ENCODE results near the gene FBXO2.

The FBXO2 gene

DNA sequence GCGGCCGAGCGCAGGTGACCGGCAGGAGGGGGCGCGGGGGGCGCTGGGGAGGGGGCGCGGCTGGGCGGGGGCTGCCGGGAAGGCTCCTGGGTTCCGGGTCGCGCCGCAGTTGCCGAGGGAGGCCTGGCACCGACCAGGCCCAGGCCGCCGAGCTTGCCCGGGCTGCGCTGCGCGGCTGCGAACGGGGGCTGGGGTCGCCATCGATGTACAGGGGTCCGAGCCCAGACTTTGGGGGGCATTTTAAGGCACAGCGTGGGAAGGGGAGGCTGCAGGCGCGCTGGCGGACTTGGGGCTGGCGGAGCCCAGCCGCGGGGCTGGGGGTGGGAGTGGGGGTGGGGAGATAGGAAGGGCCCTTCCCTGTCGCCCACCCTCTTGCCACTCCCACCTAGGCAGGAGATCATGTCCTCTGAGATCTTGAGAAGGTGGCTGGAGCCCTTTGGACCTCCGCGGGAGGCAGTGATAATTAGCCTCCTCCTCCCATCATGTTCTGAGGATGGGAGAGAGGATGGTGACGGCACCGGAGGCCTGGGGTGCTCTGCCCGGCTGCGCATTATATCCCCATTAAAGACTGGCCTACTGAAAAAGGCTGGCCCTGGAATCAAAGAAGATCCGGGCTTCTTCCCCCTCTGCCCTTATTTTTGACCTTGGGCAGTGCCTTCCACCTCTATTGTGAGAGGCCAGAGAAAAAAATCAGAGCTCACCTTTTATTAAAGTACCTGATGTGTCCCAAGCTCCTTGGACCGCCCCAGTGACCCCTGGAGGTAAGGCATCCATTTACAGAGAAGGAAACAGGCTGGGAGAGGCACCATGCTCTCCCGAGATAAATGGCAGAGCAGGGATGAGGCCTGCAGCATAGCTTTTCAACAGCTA lies 945 bp upstream of the FBXO2 start:
- in situ Hi-C loops (cut with HindIII; ENCODE audit: low pct_unique_long_range_greater_than_20kb, low sequenced_read_pairs), result no loop called here
- DNase-seq (ENCODE audit: low read depth in 1 of 2, low spot score in 1 of 2), result no peak
- no peak for TF ChIP-seq JUND (IDR thresholded peaks at IDR 0.05; ENCODE audit: low read depth)

- no peak for TF ChIP-seq JUND (IDR thresholded peaks at IDR 0.05; ENCODE audit: low read depth)
- in situ Hi-C loops (cut with HindIII; ENCODE audit: low pct_unique_long_range_greater_than_20kb, low sequenced_read_pairs), result no loop called here
- no peak for DNase-seq (ENCODE audit: low read depth in 1 of 2, low spot score in 1 of 2)
Measured at GRCh38 chr1:11653861-11654136, 430 bp downstream of the FBXO2 start.

DNA sequence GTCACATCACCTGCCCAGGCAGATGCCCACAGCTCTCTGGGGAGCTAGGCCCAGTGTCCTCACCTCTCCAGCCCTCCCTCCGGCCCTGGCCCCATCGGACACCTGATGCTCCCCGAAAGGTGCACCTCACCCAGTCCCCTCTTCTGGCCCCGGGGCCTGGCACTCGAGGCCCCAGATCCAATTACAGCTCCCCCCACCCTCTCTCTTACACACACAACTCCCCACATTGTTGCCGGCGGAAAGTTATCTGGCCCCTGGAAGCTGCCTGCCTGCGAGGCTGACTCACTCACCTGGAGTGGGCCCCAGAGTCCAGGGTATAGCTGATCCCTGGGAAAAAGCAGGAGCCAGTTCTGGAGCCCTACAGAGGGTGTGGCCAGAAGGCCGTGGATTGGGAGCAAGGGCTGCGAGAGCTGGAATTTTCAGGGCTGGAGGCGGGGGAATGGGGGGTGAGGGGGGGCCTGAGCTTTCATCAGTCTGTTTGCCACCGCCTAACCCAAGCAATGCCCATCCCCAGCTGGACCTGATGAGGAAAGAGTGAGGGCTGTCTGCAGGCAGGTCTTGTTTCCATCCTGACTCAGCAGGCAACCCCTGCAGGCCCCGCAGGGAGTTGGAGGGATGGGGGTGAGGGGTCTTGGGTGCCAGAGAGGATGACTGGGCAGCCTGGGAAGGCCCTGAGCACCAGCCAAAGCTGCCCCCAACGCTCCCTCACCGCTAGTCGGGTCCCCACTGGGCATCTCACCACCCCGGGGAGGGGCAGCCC lies 948 bp downstream of the FBXO2 start:
- in situ Hi-C loops (cut with HindIII; ENCODE audit: low pct_unique_long_range_greater_than_20kb, low sequenced_read_pairs), result no loop called here
- TF ChIP-seq JUND (IDR thresholded peaks at IDR 0.05; ENCODE audit: low read depth), result no peak
- no peak for DNase-seq (ENCODE audit: low read depth in 1 of 2, low spot score in 1 of 2)

DNA sequence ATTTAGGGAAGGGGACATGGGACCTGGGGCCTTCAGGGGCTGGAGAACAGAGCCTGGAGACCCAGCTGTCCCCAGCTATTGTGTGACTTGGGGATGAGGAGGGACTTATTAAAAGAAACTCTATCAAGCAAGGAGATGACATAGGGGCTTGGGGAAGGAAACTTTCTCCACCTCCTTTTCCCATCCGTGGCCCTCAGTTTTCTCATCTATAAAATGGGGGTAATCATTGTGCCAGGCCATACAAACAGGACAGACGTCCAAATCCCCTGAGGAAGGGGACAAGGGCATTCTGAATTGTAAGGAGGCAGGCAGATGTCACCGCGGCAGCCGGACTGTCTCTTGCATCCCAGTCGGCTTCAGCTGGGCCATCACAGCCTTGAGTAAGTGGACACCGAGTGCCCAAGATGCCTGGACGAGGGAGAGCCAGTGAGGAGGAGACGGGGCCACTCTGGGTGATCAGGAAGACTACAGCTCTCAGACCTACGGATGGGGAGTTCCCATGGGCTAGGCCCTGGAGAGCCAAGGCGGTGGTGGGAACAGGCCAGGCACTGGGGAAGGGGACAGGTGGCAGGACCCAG lies 1.9 kb downstream of the FBXO2 start:
- in situ Hi-C loops (cut with HindIII; ENCODE audit: low pct_unique_long_range_greater_than_20kb, low sequenced_read_pairs), result no loop called here
- DNase-seq (ENCODE audit: low read depth in 1 of 2, low spot score in 1 of 2), result no peak
- TF ChIP-seq JUND (IDR thresholded peaks at IDR 0.05; ENCODE audit: low read depth), result no peak

DNA sequence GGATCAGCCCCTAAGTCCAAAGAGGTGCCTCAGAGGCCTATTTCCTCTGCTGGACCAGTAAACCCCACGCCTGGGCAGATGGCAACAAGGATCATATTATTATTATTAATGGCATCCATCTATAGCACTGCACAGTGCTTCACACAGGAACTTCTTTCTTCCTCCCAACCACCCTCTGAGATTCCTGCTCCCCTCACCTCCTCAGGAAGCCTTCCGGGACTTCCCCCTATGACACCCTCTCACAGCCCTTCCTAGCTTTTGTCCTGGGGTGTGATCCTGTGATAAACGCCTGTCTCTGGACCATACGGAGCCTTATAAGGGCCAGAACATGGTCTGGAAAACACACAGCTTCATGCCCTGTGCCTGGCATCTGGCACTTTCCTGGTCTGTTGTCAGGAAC lies 3.2 kb downstream of the FBXO2 start:
- DNase-seq (ENCODE audit: low read depth in 1 of 2, low spot score in 1 of 2), result no peak
- in situ Hi-C loops (cut with HindIII; ENCODE audit: low pct_unique_long_range_greater_than_20kb, low sequenced_read_pairs), result no loop called here
- no peak for TF ChIP-seq JUND (IDR thresholded peaks at IDR 0.05; ENCODE audit: low read depth)

DNA sequence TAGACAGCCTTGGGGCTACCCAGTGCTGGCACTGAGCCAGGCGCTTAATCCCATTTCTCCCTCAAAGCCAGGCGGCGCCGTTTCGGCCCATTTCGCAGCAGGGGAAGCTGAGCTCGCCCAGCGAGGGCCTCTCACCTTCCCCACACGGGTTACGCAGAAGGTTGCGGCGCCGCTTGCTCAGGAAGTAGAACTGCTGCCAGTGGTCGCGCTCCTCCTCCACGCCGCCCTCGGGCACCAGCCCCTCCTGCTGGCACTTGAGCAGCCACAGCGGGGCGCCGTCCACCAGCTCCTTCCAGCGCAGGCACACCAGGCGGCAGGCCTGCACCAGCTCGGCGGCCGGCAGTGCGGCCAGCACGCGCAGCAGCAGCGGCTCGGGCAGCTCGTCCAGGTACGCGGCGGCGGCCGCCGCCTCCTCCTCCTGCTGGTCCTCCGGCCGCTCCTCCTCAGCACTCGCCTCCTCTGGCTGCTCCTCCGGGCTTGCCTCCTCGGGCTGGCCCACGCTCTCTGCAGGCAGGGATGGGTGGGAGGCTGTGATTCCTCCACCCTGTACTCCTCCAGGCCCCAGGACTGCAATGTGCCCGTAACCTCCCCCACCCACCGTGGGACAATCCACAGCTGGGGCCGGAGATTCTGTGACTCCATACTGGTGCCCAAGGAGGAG lies 3.8 kb downstream of the FBXO2 start:
- in situ Hi-C loops (cut with HindIII; ENCODE audit: low pct_unique_long_range_greater_than_20kb, low sequenced_read_pairs), result no loop called here
- DNase-seq (ENCODE audit: low read depth in 1 of 2, low spot score in 1 of 2), result peak; percentile 60 to 75
- TF ChIP-seq JUND (IDR thresholded peaks at IDR 0.05; ENCODE audit: low read depth), result no peak

DNA sequence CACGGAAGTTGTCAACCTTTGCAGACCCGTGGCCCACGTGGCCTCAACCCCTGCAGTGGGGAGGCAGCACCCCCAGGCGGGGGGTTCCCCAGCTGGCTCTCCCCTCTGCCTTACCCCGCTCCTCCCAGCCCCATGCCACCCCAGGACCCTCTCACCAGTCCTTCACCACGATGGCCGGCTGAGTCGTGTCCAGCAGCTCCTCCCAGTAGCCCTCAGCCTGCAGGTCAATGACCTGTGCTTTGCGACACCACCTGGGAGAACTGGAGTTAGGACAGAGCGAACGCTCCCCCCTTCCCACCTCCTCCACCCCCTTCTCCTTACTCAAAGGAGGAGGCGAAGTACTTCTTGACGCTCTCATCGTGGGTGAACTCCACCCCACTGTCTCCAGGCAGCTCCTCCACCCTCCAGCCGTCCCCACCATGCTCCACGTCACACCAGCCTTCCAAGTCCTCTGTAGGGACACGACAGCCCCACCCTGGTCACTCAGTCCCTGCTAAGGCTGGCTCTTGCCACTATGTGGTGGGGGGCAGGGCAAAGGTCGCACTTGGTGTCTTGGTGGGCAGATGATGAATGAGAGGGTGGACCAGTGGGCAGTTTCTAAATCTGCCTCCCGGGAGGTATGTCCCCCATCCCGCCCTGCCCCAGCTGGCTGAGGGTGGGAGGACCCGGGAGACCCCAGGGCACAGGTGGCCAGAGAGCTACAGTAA lies 4.5 kb downstream of the FBXO2 start:
- in situ Hi-C loops (cut with HindIII; ENCODE audit: low pct_unique_long_range_greater_than_20kb, low sequenced_read_pairs), result no loop called here

GRCh38 chr1:11649237-11649623 lies 5.0 kb downstream of the FBXO2 start:
- in situ Hi-C loops (cut with HindIII; ENCODE audit: low pct_unique_long_range_greater_than_20kb, low sequenced_read_pairs), result no loop called here
- no peak for TF ChIP-seq JUND (IDR thresholded peaks at IDR 0.05; ENCODE audit: low read depth)
- no peak for DNase-seq (ENCODE audit: low read depth in 1 of 2, low spot score in 1 of 2)

More for the DNA sequence above, 4.5 kb downstream of the FBXO2 start:
- no peak for TF ChIP-seq JUND (IDR thresholded peaks at IDR 0.05; ENCODE audit: low read depth)
- no peak for DNase-seq (ENCODE audit: low read depth in 1 of 2, low spot score in 1 of 2)

DNA sequence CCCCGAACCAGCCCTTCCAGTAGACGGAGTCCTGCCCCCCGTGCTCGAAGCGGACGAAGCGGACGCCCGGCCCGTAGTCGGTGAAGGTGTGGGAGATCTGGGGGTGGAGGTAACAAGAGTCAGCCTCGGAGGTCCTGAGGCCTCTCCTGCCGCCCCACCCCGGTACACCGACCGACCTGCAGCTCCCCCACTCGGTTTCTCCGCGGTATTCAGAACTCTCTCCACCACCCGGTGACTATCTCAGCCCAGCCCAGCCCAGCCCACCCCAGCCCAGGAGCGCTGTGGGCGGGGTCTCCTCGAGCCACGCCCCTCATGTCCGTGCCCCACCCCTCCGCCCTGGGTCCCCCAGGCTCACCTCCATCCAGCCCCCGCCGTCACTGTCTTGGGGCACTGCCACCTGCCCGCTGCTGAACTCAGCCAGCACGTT lies 5.5 kb downstream of the FBXO2 start:
- TF ChIP-seq JUND (IDR thresholded peaks at IDR 0.05; ENCODE audit: low read depth), result no peak
- DNase-seq (ENCODE audit: low read depth in 1 of 2, low spot score in 1 of 2), result peak in 1 of 2 experiments; percentile 34
- in situ Hi-C loops (cut with HindIII; ENCODE audit: low pct_unique_long_range_greater_than_20kb, low sequenced_read_pairs), result no loop called here

DNA sequence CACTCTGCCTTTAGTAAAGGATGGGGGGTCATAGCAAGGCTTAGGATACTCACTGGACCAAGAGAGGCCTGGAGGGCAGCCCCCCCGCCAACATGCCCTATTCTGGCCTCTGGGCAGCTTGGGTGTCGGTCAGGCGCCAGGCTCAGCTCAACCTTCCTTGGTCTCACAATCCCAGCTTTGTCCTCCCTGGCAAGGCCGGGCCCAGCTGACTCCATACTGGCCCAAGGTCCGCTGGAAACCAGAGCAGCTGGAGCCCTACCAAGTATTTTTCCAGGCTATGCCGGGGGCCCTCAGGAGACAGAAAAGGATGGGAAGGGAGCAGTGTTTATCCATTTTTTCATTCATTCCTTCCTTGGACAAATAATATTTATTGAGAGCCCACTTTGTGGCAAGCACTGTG lies 6.2 kb downstream of the FBXO2 start:
- no peak for DNase-seq (ENCODE audit: low read depth in 1 of 2, low spot score in 1 of 2)
- in situ Hi-C loops (cut with HindIII; ENCODE audit: low pct_unique_long_range_greater_than_20kb, low sequenced_read_pairs), result no loop called here
- TF ChIP-seq JUND (IDR thresholded peaks at IDR 0.05; ENCODE audit: low read depth), result no peak

DNA sequence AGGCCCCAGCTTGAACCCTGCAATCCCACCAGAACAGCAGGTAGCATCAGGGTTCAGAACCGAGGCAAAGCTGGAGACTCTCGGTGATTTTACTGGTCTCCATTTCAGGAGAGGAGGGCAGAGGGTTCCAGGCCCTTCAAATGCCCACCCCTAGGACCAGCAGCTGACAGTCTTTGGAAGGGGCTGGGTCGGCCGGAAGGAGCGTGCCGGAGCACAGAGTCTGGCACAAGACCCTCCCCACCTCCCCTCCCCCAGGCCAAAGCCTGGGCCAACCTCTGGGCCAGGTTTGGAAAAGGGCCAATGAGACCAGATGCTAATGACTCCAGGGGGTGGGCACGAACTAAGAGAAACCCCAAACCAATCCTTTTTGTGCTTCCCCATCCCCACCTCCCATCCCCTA lies 6.9 kb downstream of the FBXO2 start:
- DNase-seq (ENCODE audit: low read depth in 1 of 2, low spot score in 1 of 2), result no peak
- TF ChIP-seq JUND (IDR thresholded peaks at IDR 0.05; ENCODE audit: low read depth), result no peak
- in situ Hi-C loops (cut with HindIII; ENCODE audit: low pct_unique_long_range_greater_than_20kb, low sequenced_read_pairs), result no loop called here

DNA sequence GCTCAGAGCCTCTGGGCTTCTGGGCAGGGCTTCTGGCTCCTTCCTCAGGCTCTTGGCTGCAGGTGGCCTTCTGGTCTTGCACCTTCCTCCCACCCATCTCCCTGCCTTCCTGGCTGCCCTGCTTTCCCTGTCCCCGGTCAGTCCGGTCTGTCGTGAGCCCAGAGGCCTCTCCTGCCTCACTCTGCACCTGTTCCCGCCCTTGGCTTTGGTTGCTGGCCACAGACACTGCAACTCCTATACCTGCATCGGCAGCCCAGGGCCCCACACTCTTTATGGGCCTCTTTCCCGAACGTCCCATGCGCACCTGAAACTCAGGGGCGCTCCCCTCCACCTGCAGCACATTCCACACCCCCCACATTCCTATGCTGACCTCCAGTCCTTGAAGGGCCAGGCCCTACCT lies 7.9 kb downstream of the FBXO2 start:
- TF ChIP-seq JUND (IDR thresholded peaks at IDR 0.05; ENCODE audit: low read depth), result no peak
- in situ Hi-C loops (cut with HindIII; ENCODE audit: low pct_unique_long_range_greater_than_20kb, low sequenced_read_pairs), result no loop called here
- no peak for DNase-seq (ENCODE audit: low read depth in 1 of 2, low spot score in 1 of 2)

All from T47D (cell line).